ENCODE data around the gene COL4A1.

DNA sequence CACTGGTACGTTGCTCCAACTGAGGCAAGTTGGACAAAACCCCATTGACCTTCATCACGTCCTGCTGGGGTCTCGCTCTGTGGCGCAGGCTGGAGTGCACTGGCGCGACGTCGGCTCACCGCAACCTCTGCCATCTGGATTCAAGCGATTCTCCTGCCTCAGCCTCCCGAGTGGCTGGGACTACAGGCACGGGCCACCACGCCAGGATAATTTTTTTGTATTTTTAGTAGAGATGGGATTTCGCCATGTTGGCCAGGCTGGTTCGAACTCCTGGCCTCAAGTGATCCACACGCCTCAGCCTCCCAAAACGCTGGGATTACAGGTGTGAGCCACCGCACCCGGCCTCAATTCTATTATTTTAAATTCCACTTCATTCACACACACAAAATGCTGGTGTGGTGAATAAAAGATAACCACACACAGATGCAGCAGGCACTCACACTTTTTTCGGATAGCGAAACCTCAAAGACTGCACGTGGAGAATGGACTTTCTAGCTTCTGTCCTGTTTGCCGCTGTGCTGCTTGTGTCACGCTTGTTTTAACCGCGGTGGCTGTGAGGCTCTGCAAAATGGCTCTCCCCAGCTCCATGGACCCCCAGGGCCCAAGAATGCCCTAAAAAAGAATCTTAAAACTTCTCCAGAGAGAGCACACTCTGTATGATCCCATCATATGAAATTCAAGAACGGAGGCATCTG is 58.4 kb downstream of the COL4A1 start:
- TF ChIP-seq, protein P1, sequence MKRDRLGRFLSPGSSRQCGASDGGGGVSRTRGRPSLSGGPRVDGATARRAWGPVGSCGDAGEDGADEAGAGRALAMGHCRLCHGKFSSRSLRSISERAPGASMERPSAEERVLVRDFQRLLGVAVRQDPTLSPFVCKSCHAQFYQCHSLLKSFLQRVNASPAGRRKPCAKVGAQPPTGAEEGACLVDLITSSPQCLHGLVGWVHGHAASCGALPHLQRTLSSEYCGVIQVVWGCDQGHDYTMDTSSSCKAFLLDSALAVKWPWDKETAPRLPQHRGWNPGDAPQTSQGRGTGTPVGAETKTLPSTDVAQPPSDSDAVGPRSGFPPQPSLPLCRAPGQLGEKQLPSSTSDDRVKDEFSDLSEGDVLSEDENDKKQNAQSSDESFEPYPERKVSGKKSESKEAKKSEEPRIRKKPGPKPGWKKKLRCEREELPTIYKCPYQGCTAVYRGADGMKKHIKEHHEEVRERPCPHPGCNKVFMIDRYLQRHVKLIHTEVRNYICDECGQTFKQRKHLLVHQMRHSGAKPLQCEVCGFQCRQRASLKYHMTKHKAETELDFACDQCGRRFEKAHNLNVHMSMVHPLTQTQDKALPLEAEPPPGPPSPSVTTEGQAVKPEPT (CRISPR knock-in tag; IDR thresholded peaks at IDR 0.05; ENCODE audit: low read depth), result no peak
- TF ChIP-seq CREB1 (IDR thresholded peaks at IDR 0.05), result no peak
- no peak for TF ChIP-seq CREB1 (CRISPR knock-in tag; IDR thresholded peaks at IDR 0.05)
- TF ChIP-seq HNRNPK (IDR thresholded peaks at IDR 0.05; ENCODE audit: low read depth, low read length, poor library complexity, severe bottlenecking), result no peak
- TF ChIP-seq KLF6 (CRISPR knock-in tag; IDR thresholded peaks at IDR 0.05), result no peak
- TF ChIP-seq PHF8 (CRISPR knock-in tag; IDR thresholded peaks at IDR 0.05), result no peak
- TF ChIP-seq, protein P2, sequence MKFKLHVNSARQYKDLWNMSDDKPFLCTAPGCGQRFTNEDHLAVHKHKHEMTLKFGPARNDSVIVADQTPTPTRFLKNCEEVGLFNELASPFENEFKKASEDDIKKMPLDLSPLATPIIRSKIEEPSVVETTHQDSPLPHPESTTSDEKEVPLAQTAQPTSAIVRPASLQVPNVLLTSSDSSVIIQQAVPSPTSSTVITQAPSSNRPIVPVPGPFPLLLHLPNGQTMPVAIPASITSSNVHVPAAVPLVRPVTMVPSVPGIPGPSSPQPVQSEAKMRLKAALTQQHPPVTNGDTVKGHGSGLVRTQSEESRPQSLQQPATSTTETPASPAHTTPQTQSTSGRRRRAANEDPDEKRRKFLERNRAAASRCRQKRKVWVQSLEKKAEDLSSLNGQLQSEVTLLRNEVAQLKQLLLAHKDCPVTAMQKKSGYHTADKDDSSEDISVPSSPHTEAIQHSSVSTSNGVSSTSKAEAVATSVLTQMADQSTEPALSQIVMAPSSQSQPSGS (CRISPR knock-in tag; IDR thresholded peaks at IDR 0.05), result no peak
- no peak for TF ChIP-seq FOXM1 (CRISPR knock-in tag; IDR thresholded peaks at IDR 0.05)
